ENCODE data around the gene C14orf119. TPM values are rescaled to one million over a fixed set of nuclear protein-coding genes. Genes with fewer than 3 reads are reported as not detected.

The C14orf119 gene
- polyA plus RNA-seq, 4 donors: 67.2 to 84.4 (median 75.6) TPM

DNA sequence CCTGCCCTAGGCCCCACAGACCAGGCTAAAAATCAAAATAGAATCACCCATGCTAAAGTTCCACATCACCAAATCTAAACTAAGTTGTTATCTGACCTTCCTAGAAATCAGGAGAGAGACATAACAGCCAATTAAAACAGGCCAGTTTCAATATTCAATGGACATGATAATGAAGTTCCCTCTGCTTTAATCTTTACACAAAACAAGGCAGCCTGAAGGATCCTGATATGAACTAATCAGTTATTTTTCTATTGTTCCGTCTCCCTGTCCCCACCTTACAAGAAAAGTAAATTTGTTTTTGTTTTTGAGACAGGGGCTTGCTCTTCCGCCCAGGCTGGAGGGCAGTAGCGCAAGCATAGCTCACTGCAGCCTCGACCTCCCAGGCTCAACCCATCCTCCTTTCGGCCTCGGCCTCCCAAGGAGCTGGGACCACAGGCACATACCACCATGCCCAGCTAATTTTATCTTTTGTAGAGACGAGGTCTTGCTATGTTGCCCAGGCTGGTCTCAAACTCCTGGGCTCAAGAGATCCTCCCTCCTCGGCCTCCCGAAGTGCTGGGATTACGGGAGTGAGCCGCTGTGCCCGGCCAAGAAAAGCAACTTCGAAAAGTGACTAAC lies 29.1 kb downstream of the C14orf119 start:
- no peak for DNase-seq (ENCODE audit: low read depth in 4 of 4, low spot score in 3 of 4)

DNA sequence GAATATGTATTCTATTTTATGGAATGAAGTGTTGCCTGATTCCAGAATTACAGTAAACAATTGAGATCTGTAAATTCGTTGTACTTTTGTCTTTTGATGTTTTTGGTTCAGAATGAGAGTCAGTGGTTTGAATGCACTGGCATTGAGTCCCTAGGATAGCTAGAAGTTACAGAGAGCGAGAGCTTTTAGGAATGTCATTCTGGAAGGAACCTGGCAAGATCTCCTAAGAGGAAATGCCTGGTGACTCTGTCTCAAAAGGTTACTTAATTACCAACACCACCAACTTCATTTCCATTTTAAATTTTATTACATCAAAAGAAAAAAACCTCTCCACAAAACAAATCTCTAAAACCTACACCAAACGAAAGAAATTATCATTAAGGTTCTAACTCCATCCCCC lies 29.7 kb downstream of the C14orf119 start:
- DNase-seq (ENCODE audit: low read depth in 4 of 4, low spot score in 3 of 4): no peak

DNA sequence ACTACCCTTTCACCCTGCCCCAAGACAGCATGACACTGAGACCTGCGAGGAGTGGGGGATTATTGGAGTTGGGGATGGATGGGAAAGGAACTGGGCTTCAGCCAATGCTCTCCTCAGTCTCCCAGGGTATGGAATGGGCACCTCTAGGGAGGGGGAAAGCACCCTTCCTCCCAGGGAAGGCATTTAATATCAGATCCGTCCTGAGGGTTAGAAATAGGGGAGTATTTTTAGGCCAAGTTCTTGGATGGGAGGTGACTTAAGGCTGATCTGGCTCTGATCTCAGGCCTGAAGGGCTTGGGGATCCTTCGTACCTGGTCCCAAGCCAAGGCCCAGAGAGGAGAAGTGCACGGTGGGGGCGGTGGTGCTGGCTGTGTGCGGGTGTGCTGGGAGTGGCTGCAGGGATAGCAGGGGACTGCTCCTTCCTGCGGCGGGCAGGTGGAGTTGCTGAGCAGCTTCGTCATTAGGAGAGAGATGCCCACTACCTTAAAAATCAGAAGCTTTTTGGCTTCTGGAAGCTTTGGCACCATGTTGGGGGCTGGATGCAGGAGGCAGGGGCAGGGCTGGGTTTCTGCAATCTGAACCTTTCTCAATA lies 30.7 kb downstream of the C14orf119 start:
- no peak for DNase-seq (ENCODE audit: low read depth in 4 of 4, low spot score in 3 of 4)

DNA sequence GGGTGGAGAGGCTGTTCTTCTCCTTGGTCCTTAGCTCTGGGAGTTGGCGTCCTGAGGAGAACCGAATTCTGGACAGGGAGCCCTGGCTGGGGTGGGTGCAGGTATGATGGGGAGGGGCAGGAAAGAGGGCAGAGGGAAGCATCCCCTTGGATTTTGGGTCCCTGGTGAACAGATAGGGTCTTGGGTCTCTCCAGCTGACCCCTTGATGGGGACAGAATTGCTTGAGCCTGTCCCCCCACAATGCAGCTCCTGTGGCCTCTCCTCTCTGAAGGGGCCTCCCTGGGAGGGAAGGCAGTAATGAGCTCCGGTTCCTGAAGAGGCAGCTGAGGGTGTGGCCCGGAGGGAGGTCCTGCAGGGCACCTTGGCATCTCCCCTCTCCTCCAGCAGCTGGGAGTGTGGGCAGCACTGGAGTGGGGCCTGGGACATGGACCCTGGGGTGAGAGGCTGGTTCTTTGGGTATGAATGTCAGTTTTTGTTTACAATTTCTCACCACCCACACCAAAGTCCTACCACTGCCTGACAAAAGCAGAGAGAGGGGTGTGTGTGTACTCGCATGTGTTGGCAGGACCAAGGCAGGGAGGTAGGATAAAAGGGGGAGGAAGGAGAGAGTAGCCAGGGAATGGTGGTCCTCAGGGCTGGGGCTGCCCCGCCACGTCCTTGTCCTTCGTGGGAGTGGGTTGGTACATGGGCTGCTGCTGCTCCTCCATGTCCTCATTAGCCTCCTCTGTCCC lies 31.4 kb downstream of the C14orf119 start:
- DNase-seq (ENCODE audit: low read depth in 4 of 4, low spot score in 3 of 4): no peak

DNA sequence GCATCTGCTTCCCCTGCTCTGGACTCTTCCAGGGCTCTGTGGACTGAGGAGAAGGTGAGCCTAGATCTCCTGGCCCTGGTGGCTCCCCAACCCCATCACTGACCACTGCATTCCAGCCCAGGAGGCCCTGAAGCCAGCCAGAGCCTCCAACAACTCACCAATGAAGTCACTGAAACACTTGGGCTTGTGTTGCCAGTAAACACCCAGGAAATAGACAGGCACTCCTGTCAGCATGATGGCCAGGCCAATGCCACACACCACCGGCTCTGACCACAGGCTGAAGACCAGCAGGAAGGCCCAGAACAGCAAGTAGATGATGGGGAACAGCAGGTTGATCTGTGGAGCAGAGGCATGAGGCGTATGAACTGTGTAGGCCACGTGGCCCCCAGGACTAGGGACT lies 32.6 kb downstream of the C14orf119 start:
- DNase-seq (ENCODE audit: low read depth in 4 of 4, low spot score in 3 of 4): no peak

DNA sequence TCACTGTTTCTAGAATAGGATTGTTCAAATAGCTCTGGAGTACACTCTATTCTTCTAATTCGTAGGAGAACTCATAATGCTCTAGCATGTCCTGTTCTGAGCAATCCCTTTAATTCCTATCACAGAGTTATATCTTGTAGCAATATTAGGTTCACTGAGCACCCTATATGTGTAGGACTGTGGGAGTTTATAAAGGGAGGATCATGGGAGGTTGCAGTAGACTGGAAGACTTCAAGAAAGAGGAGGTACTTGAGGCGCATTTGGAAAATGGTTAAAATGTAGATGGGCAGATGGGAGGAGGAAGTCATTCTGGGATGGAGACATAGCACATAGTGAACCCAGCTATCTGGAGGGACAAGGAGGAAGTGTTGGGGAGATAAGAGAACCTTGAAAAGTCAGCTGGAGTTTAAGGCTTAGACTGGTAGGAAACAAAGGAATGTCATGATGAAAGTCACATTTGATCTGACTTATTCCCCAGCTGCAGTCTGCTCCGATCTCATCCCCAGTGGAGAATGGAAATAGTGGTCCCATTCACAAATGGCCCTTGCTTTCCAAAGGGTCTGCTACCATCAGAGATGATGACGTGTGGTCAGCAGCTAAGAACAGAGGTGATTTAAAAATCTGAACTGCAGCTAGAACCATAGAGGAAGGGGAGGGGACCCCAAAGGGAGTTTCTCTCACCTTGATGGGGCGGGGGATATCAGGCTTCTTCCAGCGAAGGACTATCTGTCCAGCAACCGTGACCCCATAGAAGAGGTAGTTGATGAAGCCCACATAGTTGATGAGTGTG lies 33.9 kb downstream of the C14orf119 start:
- no peak for DNase-seq (ENCODE audit: low read depth in 4 of 4, low spot score in 3 of 4)

DNA sequence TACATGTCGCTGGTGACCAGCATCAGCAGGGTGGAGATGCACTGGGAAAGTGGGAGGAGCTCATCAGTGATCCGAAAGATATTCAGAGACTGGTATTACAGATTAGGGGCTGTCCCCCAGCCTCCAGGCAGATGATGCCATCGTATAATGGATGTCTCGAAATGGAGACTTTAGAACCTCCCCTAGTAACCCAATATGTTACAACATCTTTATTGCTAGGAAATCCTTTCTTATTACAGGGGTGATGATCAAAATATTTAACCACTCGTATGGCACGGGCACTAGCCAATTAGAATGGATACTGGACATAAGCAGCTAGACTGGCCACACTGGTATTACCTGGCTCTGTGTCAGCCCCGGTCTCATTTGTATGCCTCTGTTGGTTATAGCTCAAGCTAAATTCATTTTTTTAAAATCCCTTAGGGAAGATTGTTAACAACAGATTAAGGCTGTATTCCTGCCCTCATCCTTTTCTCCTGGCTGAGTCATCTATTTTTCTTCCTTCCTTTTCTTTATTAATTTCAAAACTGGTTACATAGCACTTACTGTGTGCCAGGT lies 34.5 kb downstream of the C14orf119 start:
- DNase-seq (ENCODE audit: low read depth in 4 of 4, low spot score in 3 of 4): no peak

DNA sequence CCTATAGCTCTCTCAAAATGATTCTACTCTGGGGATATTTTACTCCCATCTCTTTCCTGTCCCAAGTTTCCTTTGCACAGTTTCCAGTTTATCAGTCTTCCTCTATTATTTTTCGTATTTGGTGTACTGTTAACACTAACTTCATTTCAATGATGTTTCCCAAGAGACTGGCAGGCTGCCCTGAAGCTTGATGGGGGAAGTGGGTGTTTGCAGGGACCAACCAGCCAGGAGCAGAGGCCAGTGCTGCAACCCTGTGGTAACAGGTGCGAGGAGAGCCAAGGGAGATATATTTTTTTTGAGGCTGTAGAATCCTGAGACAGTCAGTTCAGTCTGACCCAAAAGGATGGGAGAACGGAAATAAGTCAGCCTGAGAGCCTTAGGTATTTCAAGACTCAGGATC lies 35.6 kb downstream of the C14orf119 start:
- DNase-seq (ENCODE audit: low read depth in 4 of 4, low spot score in 3 of 4): no peak

DNA sequence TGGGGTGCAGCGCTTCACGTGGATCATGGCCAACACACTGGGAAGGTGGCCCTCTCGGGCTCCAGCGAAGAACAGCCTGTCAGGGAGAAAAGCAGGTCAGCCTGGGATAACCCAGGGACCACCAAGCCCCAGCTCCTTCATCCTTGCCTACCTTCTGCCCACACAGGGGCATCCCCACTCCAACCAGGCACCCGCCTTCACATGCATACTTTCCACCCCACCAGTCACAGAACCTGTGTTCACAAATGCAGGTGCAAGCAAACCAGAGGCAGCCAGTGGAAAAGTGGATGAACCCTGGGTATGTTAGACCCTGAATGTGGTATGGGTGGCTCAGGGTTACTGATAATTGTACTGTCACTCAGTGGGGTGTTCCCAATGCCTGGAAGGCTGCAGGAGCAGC lies 36.2 kb downstream of the C14orf119 start:
- no peak for DNase-seq (ENCODE audit: low read depth in 4 of 4, low spot score in 3 of 4)

DNA sequence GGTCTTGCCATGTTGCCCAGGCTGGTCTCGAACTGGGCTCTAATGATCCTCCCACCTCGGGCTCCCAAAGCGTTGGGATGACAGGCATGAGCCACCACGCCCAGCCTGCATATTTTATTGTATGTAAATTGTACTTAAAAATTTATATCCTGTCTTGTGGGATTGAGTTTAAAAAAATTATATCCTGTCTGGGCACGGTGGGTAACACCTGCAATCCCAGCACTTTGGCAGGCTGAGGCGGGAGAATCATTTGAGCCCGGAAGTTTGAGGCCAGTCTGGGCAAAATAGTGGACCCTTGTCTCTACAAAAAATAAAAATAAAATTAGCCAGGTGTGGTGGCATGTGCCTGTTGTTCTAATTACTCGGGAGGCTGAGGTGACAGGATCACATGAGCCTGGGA lies 37.7 kb downstream of the C14orf119 start:
- DNase-seq (ENCODE audit: low read depth in 4 of 4, low spot score in 3 of 4): no peak

DNA sequence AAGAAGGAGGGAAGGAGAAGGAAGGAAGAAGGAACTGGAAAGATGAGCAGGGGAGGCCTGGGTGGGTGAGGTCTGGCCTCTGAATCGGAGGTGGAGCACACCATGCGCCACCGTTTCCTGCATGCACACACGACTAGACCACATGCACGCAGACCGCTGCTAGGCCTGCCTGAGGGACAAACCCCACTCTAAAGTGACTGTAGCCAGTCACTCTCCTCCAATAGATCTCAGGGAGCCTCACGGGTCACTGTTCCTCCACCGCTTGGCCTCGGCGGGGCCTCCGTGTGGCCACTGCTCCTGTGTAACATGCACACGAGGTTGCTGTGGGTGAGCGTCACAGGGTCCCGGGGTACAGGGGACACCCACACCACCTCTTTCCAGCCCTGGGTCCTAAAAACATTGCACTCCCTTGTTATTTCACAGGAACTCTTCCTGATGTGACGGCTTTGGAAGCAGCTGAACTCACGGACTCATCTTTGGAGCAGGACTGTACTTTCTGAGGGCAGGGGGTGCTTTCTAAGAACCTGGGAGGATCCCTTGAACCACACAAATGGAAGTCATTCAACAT lies 41.3 kb downstream of the C14orf119 start:
- DNase-seq (ENCODE audit: low read depth in 4 of 4, low spot score in 3 of 4): no peak

DNA sequence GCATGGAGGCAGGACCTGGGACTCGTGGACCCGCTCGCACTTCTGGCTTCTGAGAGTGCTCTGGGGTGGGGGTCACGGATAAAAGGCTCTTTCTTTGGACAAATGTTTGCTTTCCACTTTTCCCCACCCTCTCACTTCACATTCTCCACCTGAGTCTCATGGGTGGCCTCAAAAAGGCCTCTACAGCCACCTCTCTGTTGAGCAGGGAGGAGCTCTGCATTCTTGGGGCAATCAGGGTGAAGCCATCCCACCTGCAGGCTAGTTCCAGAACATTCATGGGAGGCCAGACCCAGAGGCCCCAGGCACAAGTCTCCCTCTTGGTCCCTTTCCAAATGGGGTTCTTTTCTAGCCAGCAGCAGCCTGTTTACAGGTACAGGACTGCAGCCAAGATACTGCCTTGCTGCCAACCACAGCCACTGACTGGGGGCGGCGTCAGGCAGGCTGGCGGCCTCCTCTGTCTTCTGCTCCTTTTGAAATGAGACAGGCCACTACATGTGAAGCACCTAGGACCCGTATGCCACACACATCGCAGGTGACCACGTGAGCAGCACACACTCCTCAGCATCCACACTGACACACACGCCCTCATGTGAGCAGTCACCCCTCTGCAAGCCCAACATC lies 42.0 kb downstream of the C14orf119 start:
- DNase-seq (ENCODE audit: low read depth in 4 of 4, low spot score in 3 of 4): no peak

DNA sequence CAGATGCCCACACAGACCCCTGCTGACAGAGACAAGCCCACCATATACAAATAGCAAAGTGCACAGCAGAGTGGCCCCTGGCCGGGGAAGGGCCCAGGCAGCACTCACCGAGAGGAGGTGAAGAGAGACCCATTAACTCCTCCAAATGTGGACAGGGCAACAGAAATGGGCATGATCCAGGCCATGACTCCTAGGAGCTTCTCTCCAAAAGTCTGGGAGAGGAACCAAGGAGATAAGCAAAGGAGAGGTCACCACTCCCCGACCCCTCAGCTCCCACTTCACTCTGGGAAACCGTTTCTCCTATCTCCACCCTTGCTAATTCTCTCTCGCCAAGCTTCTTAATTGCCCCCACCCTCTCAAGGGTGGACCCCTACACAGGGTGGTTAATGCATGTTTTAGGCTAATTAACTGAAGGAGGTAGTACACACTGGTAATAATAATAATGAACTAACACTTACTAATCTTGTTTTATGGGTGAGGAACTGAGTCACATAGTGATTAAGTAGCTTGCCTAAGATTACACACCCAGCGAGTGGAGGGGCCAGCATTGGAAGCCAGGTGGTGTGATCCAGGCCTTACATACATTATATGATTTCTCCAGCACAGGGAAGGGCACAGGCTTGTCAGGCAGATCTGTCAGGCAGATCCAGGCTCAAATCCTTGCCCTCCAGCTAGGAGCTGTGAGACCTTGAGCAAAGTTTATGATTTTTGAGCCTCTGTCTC lies 42.7 kb downstream of the C14orf119 start:
- no peak for DNase-seq (ENCODE audit: low read depth in 4 of 4, low spot score in 3 of 4)

DNA sequence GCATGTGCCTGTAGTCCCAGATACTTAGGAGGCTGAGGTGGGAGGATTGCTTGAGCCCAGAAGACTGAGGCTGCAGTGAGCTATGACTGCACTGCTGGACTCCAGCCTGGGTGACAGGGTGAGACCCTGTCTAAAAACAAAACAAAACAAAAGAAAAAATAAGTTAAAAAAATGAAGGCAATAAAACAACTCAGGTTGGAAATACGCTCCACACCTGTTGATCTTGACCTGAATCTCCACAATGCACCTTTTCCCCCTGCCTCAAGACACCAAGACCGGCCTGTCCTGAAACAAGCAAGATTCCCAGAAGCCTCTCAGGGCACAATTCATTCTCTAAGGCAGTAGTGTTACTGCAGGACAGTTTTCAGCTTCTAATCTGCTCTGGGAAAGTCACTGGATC lies 44.6 kb downstream of the C14orf119 start:
- DNase-seq (ENCODE audit: low read depth in 4 of 4, low spot score in 3 of 4): no peak

DNA sequence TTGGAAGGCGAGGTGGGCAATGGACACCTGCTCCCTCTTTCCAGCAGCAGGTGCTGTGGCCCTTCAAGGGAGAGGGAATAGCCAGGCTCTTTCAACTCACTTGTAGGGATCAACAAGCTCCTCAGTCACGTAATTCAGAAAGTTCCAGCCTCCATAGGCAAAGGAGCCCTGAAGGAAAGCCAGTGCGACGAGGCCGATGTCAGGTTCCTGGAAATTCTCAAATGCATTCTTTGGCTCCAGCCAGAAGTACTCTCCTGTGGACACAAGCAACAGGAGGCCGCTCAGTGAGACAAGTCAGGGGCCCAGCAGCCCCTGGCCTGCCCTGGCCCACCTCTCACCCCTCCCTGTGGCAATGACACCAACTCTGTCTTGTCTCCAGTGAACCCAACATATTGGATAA lies 45.1 kb downstream of the C14orf119 start:
- DNase-seq (ENCODE audit: low read depth in 4 of 4, low spot score in 3 of 4): no peak

DNA sequence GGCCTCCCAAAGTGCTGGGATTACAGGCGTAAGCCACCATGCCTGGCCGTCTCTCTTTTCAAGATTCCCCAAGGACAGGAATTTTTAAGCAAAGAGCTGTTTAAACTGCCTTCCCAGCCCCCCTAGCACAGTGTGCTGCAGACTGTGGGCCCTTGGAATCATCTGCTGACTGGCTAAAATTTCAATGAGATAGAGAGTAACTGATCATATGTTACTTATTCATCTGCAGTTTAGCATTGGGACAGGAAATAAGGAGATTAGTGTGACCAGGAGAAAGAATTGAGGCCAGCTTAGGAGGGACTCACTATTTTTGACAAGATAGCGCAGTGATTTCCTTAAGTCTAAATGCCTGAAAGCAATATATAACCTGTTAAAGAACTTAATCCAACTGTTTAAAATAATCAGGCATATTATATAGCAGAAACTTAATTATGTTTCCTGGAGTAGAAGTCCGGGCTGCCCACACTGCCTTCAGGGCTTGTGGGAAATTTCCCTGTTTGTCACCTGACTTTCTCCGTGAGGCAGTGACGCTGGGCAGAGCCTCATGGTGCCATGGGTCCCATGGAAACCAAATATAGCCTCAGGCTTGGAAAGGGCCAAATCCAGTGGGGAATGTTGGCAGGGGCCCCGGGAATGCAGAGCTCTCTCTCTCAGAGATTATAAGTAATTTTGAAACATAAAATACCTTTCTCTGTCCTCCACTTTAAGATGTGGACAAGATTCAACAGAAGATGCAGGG lies 46.6 kb downstream of the C14orf119 start:
- no peak for DNase-seq (ENCODE audit: low read depth in 4 of 4, low spot score in 3 of 4)

DNA sequence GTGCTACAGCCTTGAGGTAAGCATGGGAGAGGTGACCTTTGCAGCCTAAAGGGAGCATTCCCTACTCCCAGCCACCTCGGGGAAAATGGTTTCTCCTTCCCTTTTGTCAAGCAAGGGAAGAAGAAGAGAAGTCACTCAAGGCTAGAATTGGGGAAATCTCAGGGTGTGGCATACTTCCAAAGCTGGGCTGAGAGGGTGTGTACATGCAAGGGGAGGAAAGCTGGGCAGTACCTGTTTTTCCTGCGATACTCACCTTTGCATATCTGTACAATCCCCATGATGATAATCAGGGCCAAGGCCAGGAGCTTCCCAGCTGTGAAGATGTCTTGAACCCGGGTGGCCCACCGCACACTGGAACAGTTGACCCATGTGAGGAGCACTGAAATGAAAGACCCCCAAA lies 47.5 kb downstream of the C14orf119 start:
- no peak for DNase-seq (ENCODE audit: low read depth in 4 of 4, low spot score in 3 of 4)

DNA sequence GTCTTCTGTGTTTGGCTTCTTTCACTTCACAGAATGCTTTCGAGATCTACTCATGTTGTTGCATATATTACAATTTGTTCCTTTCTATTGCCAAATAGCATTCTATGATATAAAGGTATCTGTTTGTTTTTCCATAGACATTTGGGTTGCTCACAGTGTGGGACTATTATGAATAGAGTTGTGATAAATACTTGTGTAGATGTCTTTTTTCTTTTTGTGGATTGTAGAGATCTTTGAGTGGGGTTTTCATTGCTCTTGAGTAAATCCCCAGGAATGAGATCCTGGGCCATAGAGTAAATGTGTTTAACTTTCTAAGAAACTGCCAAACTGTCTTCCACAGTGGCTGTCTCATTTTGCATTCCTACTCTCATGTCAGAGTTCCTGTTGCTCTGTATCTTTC lies 48.6 kb downstream of the C14orf119 start:
- DNase-seq (ENCODE audit: low read depth in 4 of 4, low spot score in 3 of 4): no peak

DNA sequence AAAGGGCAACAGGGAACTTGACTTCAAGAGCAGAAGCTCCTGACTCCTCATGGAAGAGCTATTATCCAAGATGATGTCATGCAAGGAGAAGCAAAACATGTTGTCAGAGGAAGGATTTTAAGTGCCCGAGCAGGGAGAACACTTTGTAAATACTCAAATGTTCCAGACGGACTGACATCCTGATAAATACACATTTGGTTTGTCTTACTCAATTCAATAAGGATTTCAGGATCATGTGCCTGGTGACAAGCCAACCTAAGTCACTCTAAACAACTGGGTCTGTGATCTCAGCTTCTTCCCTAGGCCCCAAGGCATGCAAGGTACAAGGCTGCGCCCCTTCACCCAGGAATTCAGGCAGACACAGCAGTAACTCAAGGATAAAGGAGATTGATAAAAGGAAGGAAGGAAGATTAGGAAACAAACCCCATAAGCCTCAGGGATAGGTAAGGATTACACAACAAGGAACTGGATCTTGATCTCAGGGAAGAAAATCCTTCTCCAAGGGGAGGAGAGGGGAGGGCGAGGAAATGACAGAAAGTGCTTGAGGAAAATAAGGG lies 50.6 kb downstream of the C14orf119 start:
- no peak for DNase-seq (ENCODE audit: low read depth in 4 of 4, low spot score in 3 of 4)
